HG03442 (cell line): Measurements from ENCODE around the gene ANO10.
"Not testable (repeated sequence)": the region's sequence is repeated elsewhere in the genome, so short reads cannot be mapped to it uniquely, and the experiment has no call there.

Source experiments
- ATAC-seq: cut with Tn5 transposase; IDR thresholded peaks from one replicate; pipeline ENCODE4 v1.9.1; 2021; ENCODE audit warnings: mild to moderate bottlenecking, moderate library complexity; ENCODE audit not compliant: unreplicated experiment

The ANO10 gene

DNA sequence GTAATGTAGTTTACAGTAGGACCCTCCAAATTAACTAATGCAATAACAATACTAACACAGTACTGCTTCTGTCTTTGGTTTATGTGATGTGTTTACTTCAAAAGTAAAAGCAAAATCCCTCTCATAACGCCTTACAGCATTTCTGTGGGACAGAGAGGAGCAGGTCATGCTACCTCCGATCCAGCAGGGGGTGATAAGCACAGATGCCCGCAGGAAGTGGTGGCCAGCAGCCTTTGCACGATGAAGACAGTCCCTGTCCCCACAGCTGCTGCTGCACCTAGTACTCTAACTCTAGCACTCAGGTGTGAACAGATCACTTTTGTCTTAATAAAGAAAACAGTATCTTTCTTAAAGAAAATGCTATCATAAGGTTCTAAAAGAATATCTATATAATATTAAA is 38.3 kb downstream of the ANO10 start:
- no peak for ATAC-seq

- no peak for ATAC-seq
Observed at GRCh38 chr3:43582866-43583265, 38.9 kb downstream of the ANO10 start.

GRCh38 chr3:43581343-43581742 is 40.5 kb downstream of the ANO10 start:
- ATAC-seq: no peak

- no peak for ATAC-seq
Observed at GRCh38 chr3:43580181-43580580, 41.6 kb downstream of the ANO10 start.

DNA sequence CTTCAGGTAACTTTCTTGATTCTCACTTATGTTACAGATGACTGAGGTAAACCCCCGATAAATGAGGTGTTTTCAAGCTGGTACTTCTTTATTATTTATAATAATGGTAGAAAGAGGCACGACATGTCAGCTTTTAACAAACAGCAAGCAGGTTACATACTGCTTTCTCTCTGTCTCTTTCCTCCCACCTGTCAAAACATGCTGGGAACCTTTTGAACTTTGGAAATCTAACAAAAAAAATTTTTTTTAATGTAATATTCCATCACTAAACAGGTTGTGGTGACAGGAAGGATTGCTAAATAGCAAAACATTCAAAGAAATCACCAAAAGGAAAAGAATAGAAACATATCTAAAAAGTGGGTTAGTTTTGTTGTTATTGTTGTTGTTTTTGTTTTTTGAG is 48.2 kb downstream of the ANO10 start:
- ATAC-seq: no peak

DNA sequence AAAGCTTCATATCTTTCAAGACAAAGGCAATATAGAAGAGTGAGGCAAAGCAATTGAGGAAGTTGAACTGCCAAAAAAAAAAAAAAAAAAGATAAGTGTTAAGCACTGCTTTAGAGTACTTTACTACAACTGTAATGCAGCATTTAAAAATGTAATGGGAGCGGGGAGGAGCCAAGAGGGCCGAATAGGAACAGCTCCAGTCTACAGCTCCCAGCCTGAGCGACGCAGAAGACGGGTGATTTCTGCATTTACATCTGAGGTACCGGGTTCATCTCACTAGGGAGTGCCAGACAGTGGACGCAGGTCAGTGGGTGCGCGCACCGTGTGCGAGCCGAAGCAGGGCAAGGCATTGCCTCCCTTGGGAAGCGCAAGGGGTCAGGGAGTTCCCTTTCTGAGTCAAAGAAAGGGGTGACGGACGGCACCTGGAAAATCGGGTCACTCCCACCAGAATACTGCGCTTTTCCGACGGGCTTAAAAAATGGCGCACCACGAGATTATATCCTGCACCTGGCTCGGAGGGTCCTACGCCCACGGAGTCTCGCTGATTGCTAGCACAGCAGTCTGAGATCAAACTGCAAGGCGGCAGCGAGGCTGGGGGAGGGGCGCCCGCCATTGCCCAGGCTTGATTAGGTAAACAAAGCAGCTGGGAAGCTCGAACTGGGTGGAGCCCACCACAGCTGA is 56.0 kb downstream of the ANO10 start:
- not testable (repeated sequence) for ATAC-seq

DNA sequence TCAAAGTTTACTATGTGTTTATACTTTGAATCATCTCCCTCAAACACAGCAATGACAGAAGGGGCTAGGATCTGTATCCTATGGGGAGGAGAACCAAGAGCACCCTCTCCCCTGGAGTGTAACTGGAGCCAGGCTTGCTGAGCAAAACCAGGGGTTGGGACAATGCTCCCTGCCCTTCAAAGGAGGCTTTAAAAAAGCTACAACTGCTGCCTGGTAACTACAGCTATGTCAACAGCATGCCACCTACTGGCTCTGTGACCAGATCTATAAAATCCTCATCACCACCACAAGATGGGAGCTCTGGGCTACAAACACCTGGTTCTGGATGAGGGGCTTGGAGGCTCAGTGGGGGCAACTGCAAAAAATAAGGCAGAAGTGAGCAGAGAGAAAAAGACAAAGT is 61.9 kb downstream of the ANO10 start:
- no peak for ATAC-seq

DNA sequence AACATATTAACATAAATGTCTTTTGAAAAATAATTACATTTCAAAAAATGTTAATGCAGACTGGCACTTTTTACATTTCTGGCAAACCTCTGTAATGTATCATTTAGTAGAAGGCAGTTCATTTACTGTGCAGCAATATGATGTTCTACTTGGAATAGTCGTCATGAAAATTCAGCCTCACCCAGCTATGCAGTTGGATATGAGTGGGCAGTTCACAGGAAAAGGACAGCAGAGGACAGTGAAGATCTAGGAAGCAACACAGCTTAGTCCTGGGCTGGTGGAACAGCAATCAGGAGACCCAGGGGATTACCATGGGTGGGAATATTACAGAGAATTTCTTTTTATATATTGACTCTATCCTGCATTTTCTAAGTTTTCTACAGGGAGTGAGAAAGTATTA is 63.6 kb downstream of the ANO10 start:
- ATAC-seq: no peak

- no peak for ATAC-seq
Observed at GRCh38 chr3:43549626-43550290, 72.1 kb downstream of the ANO10 start.

DNA sequence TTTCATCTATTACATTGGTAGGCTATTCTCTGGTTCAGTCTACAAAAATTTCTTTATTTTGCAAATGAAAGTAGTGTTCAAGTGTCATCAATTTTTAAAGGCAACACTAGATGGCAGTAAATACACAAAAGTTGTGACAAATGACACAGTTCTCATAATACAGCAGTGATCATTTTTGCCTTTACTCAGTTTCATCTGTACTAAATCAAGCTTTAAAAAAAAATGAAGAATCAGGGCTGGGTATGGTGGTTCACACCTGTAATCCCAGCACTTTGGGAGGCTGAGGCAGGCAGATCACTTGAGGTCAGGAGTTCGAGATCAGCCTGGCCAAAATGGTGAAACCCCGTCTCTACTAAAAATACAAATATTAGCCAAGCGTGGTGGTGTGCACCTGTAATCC is 77.5 kb downstream of the ANO10 start:
- not testable (repeated sequence) for ATAC-seq

DNA sequence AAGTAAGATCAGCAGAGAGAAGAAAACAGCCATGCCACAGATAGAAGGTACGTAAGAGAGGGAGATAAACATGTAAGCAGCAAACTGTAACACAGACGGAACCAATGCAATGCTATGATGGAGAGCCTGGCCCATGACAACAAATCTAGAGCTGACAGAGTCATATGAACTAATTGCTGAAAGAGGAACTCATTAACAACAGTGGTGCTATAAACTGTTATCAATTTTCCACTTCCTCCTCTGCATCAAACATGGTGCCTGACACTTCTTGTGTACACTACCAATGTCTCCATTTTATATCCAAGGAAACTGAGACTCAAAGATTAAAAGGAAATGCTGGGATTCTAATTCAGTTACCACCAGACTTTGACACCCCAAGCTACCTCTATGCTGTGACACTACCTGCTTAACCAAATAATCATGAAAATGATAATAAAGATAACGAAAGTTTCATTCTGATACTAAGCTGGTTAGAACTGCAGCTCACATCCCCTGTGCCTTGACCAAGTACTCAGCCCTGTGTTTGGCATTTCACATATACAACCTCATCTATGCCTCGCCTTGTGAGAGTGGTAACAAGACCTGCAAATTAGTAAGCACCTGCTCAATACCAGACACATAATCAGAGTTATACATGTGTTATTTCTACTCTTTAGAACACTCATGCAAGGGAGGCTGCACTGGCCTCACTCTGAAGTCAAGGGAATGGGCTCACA is 79.3 kb downstream of the ANO10 start:
- no peak for ATAC-seq

DNA sequence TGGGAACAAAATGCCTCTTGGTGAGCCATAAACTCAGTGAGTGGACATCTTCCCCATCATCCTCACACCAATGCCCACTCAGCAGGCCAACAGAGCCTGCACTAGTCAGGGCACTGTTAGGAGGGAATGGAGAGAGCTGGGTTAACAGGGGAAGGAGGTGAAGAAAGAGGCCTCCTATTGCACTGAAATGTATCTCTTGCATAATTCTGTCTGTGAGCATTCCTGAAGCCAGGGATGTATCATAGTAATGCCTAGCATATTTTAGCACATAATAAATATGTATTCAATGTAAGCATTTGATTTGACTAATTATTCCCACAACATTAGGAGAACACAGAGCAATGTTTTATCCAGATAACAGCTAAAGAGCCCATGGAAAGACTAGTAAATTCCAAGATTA is 81.2 kb downstream of the ANO10 start:
- ATAC-seq: no peak

GRCh38 chr3:43539321-43539720 is 82.5 kb downstream of the ANO10 start:
- no peak for ATAC-seq

DNA sequence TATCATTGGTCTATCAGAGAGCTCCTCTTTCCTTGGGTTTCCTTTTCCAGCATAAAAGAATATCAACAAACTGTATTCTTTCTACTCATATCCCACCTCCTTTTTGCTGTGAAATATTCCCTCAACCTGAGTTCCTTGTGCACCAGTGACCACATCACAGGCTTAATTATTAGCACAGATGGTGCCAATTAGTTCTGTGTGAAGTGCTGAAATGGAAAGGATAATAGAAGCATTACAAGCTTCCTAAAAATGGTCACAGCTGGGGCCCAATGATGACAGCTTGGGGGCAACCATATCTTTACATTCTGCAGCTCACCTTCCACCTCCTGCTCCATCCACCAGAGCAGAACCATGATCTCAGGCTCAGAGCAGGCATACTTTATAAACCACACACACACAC is 84.6 kb downstream of the ANO10 start:
- ATAC-seq: no peak

GRCh38 chr3:43534675-43535074 is 87.1 kb downstream of the ANO10 start:
- no peak for ATAC-seq

DNA sequence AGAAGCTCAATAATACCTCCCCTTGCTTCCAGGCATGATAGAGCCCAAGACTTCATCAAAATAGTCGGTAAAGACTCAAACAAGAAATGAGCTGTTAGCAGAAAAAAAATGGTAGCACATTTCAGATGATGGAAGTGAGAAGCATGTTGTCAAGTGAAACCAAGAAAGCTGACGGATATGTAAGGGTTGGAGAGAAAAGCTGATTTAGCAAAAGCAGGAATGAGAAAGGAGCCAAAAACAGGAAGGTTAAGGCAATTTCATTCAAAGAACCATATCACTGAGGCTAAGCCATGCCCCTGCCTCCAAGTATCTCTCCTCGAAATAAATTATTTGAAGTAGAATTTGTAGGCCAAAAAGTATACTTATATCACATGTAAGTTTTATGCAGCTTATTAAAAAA is 88.8 kb downstream of the ANO10 start:
- no peak for ATAC-seq

DNA sequence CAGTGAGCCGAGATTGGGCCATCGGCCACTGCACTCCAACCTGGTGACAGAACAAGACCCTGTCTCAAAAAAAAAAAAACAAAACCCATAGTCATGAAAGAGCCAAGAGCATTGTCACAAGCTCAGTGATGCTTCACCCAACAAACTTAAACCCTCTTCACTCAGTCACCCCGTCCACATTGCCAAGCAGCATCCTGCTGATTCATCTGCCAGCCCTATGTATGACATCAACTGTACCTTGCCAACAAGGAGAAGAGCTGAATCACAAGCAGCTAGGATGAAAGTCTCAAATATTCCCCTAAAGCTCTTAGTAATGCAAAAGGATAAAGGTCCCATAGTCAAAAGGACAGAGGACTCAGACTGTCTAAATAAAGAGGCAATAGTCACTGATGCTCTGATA is 90.0 kb downstream of the ANO10 start:
- no peak for ATAC-seq

DNA sequence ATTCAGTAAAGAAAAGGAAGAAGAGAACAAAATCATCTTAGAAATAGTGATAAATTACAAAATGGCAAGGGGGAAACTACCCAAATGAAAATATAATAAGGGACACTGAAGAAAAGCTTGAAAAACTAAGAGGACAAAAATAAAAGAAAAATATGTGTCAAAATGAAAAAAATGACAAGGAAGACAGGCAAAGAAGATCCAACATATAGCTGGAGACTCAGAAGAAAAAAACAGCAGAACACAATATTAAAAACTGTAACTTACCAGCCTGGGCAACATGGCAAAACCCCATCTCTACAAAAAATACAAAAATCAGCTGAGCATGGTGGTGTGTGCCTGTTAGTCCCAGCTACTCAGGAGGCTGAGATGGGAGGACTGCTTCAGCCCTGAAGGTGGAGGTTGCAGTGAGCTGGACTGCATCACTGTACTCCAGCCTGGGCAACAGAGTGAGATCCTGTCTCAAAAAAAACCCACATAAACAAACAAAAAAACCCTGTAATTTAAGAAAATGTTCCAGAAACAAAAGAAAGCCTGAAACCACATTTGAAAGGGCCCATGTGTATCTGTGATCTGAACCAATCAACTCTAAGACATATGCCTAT is 93.2 kb downstream of the ANO10 start:
- no peak for ATAC-seq

DNA sequence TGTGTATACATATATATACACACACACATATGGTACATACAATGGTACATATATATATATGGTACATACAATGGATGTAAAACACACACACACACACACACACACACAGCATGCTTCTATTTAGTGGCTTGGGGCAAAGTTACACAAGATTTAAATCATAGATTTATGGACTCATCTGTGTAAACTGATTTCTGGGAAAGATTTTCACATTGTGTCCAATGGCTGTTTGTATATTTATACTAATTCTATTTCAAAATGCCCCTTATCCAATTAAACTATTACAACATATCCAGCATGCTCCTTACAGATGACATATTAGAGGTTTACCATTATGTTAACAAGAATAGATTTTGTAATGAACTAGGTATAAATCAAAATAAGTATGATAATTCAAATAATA is 94.9 kb downstream of the ANO10 start:
- no peak for ATAC-seq

DNA sequence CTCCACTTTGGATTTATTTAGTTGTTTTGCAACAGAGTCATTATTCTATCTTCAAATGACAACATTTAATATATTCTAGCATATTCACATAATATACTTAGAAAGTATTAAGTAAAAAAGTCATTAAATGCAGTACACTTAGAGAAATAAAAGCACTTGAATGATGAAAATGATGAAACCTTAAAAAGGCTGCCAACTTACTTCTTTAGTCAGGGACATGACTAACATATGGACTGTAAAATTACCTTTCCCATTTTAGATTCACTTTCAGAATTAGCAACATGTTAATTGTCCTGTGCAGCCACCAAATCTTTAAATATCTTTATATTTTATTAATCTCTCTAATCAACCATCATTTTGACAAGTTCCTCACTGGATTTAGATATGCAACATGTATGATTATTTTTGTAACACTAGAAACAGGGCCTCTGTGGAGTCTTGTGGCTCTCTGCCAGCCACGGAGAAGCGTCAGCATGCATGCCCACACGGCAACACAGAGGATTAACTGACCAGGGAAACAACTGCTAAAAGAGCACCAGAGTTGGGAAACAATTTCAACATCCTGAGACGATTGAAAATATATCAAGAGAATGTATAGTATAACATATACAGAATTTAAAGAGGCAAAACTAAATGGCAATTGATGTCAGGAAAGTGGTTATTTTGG is 95.7 kb downstream of the ANO10 start:
- ATAC-seq: no peak

GRCh38 chr3:43525386-43525785 is 96.4 kb downstream of the ANO10 start:
- ATAC-seq: no peak
